Measurements from ENCODE around the gene PFN2.
A peak's percentile ranks its signal among the peaks of the same experiment; 100 is the strongest.
"Not testable (repeated sequence)": the region's sequence is repeated elsewhere in the genome, so short reads cannot be mapped to it uniquely, and the experiment has no call there.

Gene PFN2, protein sequence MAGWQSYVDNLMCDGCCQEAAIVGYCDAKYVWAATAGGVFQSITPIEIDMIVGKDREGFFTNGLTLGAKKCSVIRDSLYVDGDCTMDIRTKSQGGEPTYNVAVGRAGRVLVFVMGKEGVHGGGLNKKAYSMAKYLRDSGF

DNA sequence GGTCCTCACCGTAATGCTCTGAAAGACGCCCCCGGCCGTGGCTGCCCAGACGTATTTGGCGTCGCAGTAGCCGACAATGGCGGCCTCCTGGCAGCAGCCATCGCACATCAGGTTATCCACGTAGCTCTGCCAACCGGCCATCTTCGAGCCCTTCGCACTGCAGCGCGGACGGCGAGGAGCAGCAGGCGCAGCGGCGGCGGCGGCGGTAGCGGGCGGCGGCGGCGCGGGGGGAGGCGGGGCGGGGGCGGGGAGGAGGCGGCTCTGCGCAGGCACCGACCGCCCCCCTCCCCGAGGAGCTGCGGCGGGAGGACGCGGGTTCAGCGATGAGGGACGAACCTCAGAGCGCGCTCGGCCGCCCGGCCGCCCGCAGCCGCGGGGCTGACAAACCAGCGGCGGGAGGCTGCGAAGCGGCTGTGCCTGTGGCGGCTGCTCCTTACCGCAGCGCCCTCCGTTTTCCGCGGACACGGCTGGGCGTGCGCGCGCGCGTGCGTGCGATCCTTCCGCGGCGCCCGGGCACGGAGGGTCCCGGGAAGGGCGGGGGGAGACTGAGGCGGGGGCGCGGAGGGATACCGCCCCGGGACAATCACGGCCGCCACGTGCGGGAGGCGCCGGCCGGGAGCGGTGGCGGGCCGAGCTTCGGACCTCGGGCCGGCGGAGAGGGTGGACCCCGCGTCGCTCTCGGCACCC, at the start of gene PFN2:
TSS of gene PFN2 (minus strand) at position 180 of the 687 bp plus-strand sequence. CDS start at position 141, 39 bp downstream.
- DNase-seq (ENCODE audit: low read depth in 4 of 4, low spot score in 1 of 4), result peak in 3 of 4 experiments; percentile 18 to 28 (median 18)

DNA sequence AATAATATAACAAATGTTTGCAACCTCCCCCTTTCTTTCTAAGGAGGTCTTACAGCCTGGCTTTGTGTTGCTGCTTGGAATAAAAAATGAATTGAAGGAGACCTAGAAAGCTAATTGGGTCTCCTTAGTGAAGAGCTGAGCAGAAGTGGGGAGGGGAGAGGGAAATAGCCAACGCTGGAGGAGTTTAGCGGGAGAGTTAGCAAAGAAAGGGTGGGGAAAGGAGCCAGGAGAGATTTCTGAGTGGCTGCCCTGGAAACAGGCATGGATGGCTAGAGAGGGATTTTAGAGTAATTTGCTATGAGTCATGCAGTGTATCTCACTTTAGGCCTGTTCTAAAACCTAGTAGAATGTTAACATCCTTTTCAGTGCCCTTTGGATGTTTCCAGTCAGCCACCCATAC, 45.2 kb upstream of the PFN2 start:
- DNase-seq (ENCODE audit: low read depth in 4 of 4, low spot score in 1 of 4), result no peak

DNA sequence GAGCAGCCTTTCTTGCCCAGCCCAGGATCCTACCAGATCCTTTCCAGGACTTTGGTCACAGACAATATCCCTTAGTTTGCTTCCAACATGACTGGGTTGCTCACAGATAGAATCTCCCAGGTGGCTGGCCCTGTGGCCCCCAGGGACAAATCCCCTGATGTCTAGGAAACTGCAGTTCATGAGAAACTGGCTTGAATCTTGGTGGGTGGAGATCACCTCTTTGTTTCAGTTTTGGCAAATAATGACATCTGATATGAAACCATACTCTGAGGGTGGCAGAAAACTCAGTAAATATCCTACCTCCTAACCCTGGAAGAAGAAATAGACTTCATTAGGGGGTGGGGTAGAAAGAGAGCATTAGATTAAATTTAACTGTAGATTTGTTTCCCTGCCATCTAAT, 44.1 kb upstream of the PFN2 start:
- no peak for DNase-seq (ENCODE audit: low read depth in 4 of 4, low spot score in 1 of 4)

DNA sequence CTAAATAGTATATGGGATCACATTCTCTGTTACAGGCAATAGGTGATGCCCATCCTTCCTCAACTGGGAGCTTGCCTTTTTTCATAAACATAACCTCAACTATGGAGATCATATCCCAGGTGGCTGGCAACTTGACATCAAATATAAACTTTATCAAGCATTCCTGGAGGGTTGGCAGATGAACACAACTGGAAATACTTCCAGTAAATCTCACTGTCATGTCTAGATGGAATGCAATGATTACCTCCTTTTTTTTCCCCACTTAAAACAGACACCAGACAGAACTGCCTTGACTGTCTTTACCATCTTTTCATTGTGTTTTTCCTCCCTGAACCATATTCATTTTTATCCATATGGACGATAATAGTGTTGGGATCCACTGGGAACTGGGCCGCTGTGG, 43.1 kb upstream of the PFN2 start:
- no peak for DNase-seq (ENCODE audit: low read depth in 4 of 4, low spot score in 1 of 4)

DNA sequence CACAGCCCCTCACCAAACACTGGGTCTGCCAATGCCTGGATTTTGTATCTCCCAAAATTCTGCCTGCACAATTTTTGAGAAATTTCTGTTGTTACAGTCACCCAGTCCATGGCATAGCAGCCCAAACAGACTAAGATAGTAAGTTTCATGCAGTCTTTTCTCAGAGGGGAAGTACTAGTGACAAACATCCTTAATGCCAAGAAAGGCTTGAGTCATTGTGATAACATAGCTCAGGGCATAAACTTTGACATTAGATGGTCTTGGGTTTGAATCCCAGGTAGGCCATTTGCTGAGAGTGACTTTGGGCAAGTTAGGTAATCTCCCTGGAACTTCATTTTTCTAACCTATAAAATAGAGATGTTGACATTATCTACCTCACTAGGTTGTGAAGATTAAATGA, 36.1 kb upstream of the PFN2 start:
- DNase-seq (ENCODE audit: low read depth in 4 of 4, low spot score in 1 of 4), result no peak

DNA sequence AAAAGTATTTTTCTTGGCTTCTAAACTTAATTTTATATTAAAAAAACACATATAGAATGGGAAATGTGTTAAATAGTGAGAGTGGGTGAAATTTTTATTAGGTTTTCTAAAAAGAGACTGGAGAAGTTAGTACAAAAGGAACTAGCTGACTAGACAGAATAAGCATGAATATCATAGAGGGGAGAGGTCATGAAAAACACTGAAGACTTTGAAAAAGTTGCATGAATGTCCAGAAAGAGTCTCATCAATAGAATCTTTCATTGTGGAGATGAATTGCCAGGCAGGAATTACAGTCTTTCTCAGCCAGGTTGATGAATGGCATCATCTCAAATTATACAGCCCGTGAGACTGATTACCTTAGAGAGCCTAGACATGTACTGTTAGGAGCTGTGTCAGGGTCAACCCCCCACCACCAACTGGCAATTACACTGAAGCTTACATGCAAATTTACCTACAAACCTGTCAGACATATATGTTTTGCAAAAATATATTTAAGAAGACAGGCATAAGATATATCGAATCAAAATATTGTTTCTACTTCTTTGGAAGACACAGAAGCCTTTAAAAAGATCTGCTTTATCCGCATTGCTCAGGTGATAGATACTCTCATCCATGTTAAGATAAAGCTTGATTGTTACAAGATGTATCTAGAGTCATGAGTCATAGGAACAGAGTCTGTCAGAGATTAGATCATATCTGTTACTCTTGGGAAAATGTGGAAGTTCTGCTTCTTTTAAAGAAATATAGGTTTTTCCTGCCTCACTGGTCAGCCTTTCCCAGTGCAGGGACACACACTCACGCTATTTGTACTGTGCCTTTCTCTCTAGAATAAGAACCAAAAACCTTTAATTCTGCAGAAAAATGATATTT, 34.8 kb upstream of the PFN2 start:
- no peak for DNase-seq (ENCODE audit: low read depth in 4 of 4, low spot score in 1 of 4)

DNA sequence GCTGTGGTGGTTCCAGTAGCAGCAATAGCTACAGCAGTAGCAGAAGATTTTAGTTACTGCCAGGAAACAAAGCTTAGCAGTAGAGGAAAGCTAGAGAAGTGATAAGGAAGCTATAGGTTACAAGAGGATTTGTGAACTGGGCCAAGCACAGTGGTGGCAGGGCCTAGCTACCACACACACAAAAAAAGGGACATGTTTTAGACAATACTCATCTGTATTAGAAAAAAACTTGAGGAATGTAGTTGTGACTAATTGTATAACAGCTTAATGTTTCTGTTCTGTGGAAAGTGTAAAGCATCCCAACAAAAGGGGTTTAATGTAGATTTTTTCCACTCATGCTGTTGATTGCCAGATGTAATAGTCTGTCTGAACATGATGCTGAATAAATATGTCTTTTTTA, 29.9 kb upstream of the PFN2 start:
- no peak for DNase-seq (ENCODE audit: low read depth in 4 of 4, low spot score in 1 of 4)

DNA sequence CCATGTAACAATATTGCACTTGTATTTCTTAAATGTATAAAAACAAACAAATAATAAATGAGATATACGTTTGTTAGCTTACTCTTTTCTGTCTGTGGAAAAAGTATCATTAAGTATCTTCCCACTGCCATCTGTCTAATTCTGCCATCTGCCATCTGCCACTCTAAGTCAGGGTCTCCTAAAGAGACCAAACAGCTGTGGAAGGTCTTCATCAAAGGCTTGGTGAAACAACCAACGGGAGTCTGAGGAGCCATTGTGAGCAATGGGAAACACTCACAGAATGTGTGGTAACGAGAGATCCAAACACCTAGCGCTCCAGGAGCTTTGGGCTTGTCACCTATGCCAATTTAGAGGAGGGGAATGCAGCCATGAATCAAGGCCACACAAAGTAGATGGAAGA, 28.7 kb upstream of the PFN2 start:
- no peak for DNase-seq (ENCODE audit: low read depth in 4 of 4, low spot score in 1 of 4)

DNA sequence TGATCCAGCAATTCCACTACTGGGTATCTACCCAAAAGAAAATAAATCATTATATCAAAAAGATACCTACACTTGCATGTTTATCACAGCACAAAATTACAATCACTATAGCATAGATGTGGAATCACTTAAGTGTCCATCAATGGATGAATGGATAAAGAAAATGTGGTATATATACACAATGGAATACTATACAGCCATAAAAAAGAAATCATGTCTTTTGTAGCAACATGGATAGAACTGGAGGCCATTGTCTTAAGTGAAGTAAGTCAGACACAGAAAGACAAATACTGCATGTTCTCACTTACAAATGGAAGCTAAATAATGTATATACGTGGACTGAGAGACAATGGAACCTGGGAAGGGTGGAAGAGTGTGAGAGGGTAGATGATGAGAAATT, 28.3 kb upstream of the PFN2 start:
- no peak for DNase-seq (ENCODE audit: low read depth in 4 of 4, low spot score in 1 of 4)

DNA sequence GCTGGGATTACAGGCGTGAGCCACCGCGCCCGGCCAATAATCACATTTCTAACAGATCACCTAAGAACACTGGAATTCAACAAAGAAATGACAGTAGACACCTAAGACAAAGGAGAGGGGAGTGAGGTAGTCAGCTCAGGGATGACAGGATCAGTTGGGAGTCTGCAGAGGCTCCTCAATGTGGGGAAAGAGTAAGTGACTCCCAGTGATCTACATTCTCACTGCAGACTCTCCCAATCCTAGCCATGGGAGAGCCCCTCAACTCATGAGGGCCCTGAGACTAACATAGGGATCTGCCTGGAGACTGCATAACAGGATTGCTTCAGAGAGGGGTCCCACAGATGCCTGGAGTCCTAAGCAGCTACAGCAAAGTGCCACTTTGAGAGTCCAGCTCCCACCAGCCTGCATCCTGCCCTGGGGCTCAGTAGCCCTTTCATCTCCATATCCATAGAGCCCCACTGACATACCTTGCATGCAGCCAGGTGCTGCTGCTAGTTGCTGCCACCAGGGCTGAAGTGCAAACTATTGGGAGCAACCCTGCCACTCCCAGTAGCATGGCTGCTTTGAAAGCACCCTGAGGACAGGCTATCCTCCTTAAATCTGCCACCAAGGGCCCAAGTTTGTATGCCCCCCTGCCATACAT, 21.8 kb upstream of the PFN2 start:
- DNase-seq (ENCODE audit: low read depth in 4 of 4, low spot score in 1 of 4), result no peak

DNA sequence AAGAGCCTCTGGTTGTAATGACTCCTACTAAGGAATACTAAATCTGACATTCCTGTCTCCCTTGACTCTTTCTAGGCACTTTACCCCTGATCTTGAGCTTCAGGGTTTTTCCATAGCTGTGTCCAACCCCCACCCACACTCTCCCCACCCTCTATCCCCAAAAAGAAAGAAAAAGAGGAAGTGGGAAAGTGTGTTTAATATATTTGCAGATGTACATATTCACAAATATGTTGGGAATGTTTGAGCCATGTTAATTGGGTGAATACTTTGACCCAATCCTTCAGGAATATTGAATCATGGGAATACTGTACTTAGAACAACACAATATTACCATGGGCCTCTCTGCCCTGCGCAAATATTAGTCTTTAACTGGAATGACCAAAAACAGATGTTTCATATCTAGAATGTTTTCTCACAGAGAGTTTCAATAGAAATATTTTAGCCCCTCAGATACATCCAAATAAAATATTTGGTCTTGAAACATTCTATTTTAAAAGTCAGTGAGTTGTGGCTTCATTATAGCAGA, 19.8 kb upstream of the PFN2 start:
- DNase-seq (ENCODE audit: low read depth in 4 of 4, low spot score in 1 of 4), result no peak

DNA sequence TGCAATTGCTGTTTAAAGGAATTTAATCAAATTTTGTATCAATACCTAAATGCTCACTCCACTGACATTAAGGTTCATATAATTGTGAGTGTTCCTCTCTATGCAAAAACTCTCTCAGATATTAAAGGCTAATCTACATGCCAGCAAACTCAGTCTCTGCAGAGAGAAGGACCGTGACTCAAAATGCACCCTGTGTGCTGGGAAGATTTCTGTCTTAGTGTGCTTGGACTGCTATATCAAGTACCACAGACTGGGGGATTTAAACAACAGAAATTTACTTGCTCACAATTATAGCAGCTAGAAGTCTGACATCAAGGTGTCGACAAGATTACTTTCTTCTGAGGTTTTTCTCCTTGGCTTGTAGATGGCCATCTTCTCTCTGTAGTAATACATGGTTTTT, 18.6 kb upstream of the PFN2 start:
- DNase-seq (ENCODE audit: low read depth in 4 of 4, low spot score in 1 of 4), result no peak

DNA sequence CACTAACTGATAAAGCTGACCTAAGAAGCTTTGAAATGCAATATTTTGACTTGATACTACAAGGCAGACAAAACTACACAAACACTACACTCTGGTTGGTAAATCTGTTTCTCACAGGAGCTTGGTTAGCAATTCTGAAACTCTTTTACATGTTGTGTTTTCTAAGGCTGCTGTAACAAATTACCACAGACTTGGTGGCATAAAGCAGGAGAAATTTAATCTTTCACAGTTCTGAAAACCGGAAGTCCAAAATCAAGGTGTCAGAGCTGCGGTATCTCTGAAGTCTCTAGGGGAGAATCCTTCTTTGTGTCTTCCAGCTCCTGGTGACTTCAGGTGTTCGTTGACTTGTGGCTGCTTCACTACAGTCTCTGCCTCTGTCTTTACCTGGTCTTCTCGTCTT, 12.9 kb upstream of the PFN2 start:
- no peak for DNase-seq (ENCODE audit: low read depth in 4 of 4, low spot score in 1 of 4)

DNA sequence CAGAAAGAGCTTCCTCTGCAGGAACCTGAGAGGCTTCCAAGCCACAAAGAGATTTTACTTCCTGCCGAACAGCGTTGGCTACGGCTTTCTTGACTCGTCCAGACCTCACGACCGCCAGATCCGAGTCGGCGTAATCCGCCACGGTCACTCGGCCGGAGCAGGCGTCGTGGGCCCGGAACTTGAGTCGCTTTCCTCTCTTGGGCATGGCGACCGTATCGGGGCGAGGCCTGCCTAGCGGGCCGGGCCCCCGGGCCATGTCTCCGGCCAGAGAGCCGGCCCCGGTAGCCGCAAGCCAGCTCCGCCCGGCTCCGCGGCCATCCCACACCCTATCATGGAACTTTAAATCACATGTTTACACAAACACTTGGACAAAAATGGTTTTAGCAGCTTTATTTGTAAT, 12.4 kb upstream of the PFN2 start:
- not testable (repeated sequence) for DNase-seq (ENCODE audit: low read depth in 4 of 4, low spot score in 1 of 4)

DNA sequence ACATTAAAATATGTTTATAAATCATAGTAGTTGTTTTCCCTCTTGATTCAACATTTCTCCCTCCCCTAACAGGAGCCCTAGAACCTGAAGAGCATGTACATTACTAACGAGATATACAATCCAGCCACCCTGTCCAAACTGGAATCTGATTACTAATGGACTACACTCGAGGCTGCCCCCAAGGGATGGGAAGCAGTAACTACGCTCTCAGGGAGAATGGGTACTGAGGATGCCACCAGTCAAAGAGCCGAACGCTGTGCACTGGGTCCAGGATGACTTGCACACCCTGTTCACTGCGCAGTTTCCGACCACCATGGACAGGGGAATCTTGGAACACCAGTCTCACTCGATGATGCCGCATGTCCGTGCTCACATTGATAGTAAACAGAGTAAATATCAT, 11.3 kb upstream of the PFN2 start:
- DNase-seq (ENCODE audit: low read depth in 4 of 4, low spot score in 1 of 4), result not testable (repeated sequence)

DNA sequence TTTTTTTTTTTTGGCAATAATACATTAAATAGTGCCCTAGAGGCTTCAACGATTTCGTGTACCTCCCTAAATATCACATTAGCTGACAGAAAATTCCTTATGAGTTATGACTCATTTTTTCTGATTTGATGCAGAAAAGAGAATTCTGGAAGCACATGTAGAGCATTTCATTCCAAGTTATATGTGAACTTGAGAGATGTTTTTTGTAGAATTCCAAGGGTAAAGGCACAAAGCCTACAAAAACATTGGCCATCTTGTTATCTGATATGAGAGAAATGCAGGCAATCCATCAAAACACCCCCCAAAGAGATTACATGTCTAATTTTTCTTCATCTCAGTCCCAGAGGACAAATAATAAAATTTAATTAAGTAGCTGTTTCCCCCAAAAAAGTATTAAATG, 6.7 kb upstream of the PFN2 start:
- no peak for DNase-seq (ENCODE audit: low read depth in 4 of 4, low spot score in 1 of 4)

DNA sequence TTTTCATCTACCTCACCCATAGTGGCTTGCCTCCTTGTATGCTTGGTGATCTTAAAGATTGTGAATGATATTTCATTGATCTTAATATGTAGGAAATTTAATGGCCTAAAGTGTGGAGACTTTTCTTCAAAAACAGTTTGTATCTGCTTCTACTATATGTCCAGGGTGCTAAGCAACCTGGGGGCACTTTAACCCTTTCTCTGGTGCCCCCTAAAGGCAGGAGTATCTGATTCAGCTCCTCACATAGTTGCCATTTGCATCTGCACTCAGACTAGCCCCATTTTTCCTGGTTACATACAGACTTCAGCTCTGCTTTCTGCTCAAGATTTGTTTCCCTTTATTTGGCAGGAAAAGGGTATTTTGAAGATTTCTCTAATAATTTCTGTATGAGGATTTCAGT, 5.2 kb upstream of the PFN2 start:
- no peak for DNase-seq (ENCODE audit: low read depth in 4 of 4, low spot score in 1 of 4)

DNA sequence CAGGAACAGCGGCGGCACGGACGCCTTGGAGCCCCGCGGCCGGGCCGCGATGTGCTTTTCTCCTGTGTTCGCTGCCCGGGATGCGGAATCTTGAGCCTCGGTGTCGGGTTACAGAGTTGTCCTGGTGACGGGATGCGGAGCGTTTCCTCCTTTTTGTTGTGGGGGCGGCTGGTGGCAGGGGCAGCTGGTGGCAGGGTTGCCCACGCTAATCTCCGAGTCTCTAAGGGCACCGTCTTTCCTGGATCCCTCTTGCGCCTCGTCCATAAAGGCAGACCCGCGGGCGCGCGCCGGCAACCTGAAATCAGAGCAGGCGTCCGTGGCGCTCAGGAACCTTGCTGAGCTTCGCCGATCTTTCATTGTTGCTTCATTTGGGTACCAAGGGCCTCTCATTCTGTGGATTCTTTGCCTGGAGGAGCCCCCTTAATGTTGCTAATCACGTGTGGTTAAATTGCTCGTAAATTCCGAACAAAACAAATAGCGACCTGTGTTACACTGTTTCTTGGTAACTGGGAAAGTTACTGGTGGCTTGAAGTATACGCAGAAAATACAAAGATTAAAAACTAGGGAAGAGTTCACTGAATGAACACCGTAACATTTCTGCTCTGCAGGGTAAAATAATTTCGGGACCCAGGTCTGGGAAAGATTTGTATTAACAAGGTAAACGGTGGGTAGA, 844 bp upstream of the PFN2 start:
- DNase-seq (ENCODE audit: low read depth in 4 of 4, low spot score in 1 of 4), result peak in 3 of 4 experiments; percentile 4 to 11 (median 6)

DNA sequence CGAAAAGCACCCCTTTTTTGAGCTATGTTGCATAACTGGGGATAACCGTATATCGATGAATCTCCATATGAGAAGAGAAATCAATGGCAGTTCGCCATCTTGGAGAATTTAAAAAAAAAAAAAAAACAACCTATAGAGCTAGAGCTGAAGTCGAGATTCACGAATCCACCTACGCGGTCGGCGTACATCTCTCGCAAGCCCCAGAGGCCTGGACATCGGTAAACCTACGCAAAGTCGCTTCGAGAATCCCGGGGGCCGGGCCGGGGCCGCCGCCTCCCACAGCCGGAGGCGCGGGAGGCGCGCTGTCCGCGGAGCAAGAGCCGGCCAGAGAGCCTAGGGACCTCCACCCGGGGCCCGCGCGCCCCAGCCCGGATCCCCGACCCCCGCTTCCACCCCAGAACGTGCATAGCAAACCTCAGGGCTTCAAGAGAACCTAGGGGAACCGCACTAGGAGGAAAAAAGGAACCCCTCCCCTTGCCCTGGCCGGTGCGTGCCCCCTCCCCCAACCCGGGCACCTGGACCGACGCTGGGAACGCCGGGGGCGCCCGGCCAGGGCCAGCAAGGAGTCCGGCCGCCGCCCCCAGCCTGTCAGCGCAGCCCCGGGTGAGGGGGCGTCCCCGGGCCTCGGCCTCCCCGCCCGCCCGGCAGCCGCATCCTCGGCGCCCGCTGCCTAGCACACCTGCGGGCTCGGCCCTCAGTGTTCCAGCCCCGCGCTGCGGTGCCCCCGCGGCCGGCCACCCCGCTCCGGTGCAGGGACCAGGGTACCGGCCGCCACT, 567 bp downstream of the PFN2 start:
- peak in 3 of 4 experiments; percentile 30 to 56 (median 50) for DNase-seq (ENCODE audit: low read depth in 4 of 4, low spot score in 1 of 4)

All from stimulated activated CD4-positive, alpha-beta T cell treated with anti-CD3 and anti-CD28 coated beads, Interleukin-1b, Interleukin-23, amount 100 ng/mL, for 24 hours (primary cell).